Liver (tissue), 3 donors: ENCODE measurements around the gene CDH4.

ENCODE experiments used
- CTCF ChIP-seq: fragments of 150-350 bp; IDR thresholded peaks from 2 replicates; pipeline ENCODE4 v1.5.1; 2017; ENCODE audit warnings: improper control_type of control experiment, low read depth, low read length; ENCODE audit not compliant: missing input control
- EGR1 ChIP-seq, 2 donors: IDR thresholded peaks; 2 replicates each; pipeline ENCODE4 v1.6.1; 2016 to 2018; ENCODE audit warnings: antibody characterized with exemption in 2 of 2, low read depth in 2 of 2
- HNF4G ChIP-seq: IDR thresholded peaks from 2 replicates; pipeline ENCODE4 v1.6.1; 2016; ENCODE audit warnings: antibody characterized with exemption
- JUND ChIP-seq, 2 donors: IDR thresholded peaks; 2 replicates each; pipeline ENCODE4 v1.6.1; 2016; ENCODE audit warnings: antibody characterized with exemption in 2 of 2
- MAX ChIP-seq: IDR thresholded peaks from 2 replicates; pipeline ENCODE4 v1.6.1; 2016; ENCODE audit warnings: antibody characterized with exemption
- RAD21 ChIP-seq, 2 donors: IDR thresholded peaks; 2 replicates each; pipeline ENCODE4 v1.6.1; 2016; ENCODE audit warnings: antibody characterized with exemption in 2 of 2, mild to moderate bottlenecking in 2 of 2
- TAF1 ChIP-seq: conservative IDR thresholded peaks from 2 replicates; pipeline ENCODE4 v1.6.1; 2016; ENCODE audit warnings: antibody characterized with exemption, mild to moderate bottlenecking
- donor health status: healthy.
- donor health status: healthy.

- TF ChIP-seq RAD21 (IDR thresholded peaks at IDR 0.05) (no peak), CTCF (no peak), MAX (no peak), JUND (IDR thresholded peaks at IDR 0.05) (no peak), HNF4G (no peak), EGR1 (IDR thresholded peaks at IDR 0.05; ENCODE audit: low read depth in 2 of 2) (no peak), TAF1 (no peak)
Observed at GRCh38 chr20:61850457-61850856, 598.4 kb downstream of the CDH4 start.
